GM19193 (cell line): ENCODE data around the gene KCNT1.

ENCODE experiments used
- POLR2A ChIP-seq: IDR thresholded peaks from 4 replicates; pipeline ENCODE4 v1.6.1; 2011; ENCODE audit not compliant: insufficient read depth, insufficient read length; ENCODE audit errors: extremely low read depth

KCNT1 gene

DNA sequence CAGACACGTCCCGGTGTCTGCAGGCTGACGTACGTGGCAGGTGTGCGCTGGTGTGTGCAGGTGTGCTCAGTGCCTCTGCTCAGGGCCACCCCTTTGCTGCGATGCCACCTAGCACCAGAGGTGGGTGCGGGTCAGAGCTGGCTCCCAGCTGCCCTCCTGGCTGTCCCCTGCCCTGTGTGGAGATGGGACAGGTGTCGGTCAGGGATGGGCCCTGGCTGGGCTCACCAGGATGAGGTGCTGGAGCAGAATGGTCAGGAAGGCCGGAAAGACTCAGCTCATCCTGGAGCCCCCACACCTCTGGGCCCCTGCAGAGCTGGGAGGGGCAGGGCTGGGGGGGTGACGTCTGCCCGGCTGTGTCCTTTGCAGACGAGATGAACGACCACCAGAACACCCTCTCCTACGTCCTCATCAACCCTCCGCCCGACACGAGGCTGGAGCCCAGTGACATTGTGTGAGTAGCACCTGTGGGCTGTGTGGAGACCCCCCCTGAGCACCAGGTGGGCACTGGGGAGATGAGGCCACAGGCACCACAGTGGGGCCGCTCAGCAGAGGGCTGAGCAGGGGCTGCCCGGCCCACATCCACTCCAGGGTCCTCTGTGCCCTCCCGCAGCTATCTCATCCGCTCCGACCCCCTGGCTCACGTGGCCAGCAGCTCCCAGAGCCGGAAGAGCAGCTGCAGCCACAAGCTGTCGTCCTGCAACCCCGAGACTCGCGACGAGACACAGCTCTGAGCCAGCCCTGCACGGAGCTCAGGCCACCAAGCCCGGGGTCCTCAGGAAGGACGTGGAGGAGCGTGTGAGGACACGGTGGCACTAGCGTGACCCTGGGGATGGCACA, 89.7 kb downstream of the KCNT1 start:
- TF ChIP-seq POLR2A: no peak

DNA sequence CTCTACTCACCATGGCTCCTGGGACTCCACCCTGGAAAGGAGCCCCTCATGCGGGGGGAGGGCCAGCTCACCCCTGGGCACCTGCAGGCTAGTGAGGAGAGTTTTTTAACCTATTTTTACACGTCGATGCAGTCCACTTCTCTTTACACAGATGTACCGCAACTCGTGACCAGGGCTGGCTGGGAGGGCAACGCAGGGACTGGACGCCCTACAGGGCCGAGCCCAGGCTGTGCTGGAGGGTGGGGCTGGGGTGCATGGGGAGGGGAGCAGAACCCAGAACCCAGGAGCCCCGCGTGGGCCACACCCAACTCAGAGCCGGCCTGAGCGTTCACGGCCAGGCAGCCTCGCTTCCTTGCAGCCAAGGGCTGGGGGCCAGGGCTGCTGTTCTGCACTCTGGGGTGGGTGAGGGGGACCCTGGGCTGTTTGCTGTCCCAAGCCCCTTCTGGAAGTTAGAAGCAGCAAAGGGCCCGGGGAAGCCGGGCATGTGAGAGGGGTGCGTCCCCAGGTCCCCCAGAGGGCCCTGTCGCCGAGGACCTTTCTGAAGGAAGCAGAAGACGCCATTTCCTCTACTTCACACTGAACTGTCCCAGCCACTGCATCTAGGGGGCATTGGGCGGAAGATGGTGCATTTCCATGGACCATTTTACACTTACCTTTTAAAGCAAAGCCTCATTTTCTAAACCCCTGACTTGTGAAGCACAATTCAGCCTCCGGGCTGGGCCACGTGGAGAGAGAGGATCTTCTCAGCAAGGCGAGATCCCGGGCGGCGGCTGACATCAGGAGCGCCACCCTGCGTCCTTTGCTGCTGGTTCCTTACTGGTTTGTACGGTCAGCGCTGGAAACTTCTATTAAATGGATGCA, 90.5 kb downstream of the KCNT1 start:
- no peak for TF ChIP-seq POLR2A

DNA sequence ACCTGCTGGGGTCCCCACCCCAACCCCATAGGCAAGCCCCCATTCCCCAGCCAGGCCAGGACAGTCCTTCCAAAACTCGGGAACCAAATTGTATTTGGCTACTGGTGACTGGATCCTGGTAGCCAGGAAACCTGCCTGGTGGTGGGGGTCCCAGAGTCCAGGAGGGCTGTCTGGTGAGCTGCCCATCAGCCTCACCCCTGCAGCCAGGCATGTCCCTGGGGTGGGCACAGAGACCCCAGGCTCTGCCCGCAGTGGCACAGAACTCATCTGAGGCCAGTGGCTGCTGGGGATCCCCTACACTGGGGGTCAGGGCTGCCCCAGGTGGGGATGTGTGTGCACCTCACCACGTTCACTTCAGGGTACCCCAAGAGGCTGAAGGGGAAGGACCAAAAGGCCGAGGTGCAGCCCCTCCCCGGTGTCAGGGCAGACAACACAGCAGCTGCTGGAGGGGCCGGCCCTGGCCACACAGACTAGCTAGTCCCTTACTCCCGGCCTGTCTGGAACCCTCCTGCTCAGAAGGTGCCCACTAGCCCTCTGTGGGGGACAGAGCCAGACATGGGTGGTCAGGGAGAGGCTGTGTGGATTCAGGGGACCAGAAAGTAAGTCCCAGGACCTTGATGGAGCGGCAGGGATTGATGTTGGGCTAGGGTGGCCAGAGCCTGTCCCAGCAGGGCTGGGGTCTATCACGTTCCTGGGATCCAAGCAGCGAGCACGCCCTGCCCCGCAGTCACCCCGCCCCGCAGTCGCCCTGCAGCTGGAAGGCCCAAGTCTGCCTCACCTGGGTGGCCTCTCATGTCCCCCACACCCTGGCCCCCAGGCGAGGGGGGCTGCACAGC, 91.5 kb downstream of the KCNT1 start:
- TF ChIP-seq POLR2A: no peak

DNA sequence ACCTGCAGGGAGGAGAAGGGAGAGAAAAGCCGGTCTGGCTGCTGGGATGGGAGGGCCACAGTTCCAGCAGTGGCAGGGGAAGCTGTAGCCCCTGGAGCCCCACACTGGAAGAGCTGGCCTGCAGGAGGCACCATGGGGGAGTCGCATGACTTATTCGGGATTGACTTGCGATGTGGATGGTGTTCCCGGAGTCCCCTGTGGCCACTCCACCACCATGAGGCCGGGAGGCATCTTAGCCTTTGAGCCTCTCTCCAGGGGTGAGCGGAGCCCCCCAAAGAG, 92.0 kb downstream of the KCNT1 start:
- TF ChIP-seq POLR2A: no peak

DNA sequence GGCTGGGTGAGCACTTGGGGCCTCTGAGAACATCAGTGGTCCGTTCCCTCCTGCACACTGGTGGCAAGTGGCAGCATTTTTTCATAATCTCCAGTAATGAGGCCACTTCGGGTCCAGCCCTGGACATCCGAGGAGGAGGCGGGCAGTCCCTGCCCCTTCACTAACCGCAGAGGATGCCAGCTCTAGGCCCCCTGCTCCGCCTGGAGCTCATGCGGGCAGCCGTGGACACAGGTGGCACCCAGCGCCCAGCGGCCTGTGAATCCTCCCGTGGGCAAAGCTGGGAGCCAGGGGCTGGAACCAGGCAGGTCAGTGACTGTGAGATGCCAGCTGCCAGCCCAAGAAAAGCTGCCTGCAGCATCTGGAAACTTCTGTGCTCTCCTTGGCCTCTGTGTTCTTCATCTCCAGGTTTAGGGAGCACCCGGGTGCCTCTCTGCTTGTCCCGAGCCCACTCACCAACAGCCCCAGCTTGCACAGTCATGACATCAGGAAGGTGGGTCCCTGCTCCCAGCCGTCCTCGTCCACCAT, 92.4 kb downstream of the KCNT1 start:
- TF ChIP-seq POLR2A: no peak

DNA sequence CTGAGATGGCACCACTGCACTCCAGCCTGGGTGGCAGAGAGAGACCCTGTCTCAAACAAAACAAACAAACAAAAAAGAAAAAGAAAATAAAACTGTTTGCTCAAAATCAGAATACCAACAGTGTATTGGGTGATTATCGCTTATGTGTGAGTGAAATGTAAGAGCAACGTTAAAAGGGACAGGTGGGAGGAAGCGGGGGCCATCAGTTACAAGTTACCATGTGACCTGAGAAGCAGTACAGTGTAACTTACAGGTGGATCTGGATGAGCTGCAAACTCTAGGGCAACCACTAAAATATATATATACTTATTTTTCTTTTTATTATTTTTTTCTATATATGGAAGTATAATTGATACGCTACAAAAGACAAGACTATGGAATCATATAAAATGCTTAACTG, 93.4 kb downstream of the KCNT1 start:
- no peak for TF ChIP-seq POLR2A

DNA sequence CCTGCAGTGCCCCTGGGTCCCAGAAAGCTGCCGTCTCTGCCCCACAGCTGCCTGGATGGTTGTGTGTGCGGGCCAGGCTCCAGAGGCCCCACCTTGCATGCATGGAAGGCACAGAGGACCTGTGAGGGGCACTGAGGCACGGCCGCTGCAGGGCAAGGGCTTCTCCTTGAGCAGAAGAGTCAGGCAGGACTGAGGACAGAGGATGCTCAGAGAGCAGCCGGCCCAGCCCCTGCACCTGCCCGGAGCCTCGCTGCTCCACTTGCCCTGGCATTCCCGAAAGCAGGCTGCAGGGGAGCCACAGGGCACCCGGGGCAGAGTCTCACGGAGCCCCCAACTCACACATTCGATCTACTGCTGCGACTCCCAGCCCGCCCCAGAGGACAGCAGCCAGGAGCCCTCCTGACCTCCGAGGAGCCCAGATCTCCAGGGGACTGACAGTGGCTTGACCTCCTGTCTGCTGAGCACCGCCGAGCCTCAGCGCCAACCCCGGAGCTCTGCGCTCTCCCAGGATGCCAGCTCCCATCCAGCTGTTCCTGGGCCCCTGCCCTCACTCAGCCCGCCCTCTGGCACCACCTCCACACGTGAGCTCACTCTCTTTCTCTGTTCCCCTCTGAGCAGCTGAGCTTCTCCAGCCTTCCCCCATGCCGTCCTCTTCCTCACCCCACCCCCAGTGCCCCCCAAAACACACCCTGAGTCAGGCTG, 95.0 kb downstream of the KCNT1 start:
- TF ChIP-seq POLR2A: no peak

DNA sequence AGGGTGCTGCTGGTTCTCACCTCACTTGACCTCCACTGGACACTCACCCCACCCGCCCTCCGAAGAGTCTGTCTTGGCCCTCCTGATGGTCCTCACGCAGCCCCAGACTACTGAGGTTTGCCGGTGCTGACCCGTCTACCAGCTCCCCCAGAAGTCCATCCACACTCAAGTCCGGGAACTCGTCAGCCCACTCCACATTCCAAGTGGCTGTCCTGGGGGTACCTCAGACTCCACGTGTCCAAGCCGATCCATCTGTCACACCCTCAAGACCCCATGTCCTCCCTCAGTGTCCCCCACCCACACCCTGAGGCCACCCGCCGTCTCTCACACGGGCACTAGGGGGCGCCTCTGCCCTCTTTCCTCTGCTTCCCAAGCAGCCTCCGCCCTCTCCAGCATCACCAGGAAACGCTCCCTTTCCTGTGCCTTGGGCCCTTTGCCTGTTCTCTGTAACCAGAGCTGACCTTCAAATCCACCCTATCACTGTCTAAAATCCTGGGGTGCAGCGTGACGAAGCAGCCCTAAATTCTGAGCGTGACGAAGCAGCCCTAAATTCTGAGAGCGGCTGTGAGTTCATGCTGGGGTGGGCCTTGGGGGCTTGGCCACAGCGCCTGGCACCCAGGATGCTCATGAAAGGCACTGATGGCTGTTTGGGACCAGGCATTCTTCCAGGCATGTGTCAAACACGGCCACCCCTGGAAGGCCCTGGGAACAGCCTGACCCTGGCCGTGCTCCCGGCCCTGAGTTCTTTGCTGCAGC, 95.7 kb downstream of the KCNT1 start:
- no peak for TF ChIP-seq POLR2A

DNA sequence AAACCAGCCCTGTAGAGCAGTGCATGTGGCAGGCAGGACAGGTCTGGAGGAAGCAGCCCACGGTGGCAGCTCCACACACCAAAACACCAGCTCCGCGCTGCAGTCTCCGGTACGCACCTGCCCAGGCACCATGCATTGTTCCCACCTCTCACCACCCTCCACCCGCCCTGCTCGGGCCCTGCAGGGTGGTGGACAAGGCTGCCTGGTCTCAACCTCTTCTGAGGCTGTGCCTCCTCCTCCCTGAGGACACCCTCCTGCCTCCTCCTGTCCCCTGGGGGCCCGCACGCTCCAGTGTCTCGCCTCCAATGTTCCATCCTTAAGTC, 96.2 kb downstream of the KCNT1 start:
- no peak for TF ChIP-seq POLR2A

DNA sequence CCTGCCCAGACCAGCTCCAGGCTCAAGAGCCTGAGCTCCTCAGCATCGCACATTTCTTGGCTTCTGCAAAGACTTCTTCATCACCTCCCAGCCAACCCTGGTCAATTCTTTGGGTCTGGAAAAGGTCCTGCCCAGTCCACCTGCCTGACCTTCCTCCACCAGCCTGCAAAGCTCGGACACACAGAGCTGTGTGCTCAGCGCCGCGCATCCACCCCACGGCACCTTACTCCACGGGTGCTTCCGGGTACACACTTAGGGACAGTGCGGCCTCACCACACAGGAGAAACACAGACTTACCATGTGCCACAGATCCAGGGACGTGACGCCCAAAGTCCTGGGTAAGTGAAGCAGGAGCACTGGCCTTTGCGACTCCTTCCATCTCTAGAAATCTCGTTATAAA, 97.3 kb downstream of the KCNT1 start:
- TF ChIP-seq POLR2A: no peak

DNA sequence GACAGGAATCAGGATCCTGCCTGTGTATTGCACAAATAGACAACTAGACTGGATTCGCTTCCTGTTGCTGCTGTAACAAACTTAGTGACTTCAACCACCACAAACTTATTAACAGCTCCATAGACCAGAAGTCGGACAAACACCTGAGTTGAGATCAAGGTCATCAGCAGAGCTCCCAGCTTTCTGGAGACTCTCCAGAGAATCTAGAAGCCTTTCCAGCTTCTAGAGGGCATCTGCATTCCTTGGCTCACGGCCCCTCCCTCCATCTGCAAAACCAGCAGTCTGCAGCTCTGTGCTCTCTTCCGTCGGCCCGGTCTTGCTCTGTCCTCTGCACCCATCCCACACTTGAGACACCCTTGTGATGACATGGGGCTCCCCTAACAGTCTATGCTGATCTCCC, 99.1 kb downstream of the KCNT1 start:
- no peak for TF ChIP-seq POLR2A

DNA sequence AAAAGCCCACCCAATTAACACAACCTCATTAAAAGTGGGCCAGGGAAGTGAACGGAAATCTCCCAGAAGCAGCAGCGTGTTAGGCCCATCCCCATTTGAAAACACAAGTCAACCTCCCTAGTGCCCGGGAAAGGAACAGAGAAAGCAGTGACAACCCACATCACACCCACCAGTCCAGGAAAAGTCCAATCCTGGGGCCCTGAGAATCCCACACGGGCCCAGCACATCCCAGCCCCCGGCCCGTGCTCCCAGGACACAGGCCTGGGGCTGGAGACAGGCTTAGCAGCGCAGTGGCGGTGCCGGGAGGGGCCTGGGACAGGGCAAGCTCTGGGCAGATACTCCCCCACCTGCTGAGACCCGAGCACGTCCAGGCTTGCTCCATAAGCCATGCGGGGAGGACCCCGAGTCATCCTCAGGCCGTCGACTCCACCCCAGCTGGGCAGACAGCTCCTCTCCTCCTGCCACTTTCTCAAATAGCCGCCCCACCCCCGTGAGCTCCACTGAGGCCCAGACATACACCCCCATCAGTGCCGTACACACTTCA, 101.0 kb downstream of the KCNT1 start:
- TF ChIP-seq POLR2A: no peak

DNA sequence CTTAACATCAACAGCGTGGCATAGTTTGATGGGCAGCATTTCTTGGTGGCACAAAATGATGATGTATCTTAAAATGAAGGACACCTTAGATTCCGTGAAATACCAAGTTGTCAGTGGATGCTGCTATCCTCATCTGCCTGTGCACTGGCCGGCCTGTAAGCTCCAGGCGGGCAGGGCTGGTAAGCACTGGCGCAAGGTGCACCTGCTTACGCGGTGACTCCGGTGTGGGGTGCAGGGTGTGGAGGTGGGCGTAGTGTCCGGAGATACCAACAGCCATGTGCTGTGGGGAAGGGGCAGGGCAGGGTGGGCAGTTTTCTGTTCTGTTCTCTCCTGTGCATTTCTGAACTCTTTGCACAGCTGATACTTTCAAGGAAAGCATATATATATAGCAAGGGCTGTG, 101.5 kb downstream of the KCNT1 start:
- no peak for TF ChIP-seq POLR2A
